MV-4-11 (cell line): Measurements from ENCODE around the gene LIPA.
A peak's percentile ranks its signal among the peaks of the same experiment; 100 is the strongest.
"Not testable (repeated sequence)": the region's sequence is repeated elsewhere in the genome, so short reads cannot be mapped to it uniquely, and the experiment has no call there.

Source experiments
- DNase-seq: peaks from one replicate; lab custom pipeline; 2025; lab: John Stamatoyannopoulos, UW

The LIPA gene

DNA sequence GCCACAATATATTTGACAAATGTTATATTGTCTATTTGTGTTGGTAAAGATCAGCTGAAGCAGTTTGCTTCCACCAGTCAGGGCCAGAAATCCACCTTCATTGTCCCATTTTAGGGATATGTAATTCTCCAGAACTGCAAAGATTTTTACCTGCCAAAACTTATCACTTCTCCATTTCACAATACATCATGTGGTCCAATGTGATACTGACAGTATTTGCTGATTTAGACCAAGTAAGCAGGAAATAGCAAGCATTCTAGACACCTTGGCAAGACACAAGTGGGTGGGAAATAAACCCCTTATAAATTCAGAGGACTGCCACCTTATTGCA is 18.5 kb upstream of the LIPA start:
- DNase-seq = no peak

- peak; percentile 20 for DNase-seq
Observed at GRCh38 chr10:89269433-89270152, 18.0 kb upstream of the LIPA start.

- DNase-seq = no peak
Observed at GRCh38 chr10:89266721-89267453, 15.3 kb upstream of the LIPA start.

DNA sequence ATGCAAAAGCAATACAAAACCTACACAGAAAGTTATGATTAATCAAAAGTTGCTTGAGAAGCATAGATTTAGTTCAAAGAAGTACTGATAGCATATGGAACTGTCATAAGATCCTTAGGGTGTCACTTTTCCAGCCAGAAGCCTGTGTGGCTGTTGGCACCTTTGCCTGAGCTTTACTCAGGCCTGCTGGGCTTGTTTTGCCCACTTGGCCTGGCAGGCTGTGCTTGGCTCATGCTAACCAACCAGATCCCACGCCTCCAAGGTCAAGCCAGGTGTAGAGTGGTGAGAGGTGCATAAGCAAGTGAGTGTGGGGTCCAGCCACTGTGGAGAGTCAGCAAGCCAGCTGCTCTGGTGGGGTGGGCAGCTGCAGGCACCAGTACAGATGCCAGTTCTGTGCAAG is 12.0 kb upstream of the LIPA start:
- DNase-seq = no peak

DNA sequence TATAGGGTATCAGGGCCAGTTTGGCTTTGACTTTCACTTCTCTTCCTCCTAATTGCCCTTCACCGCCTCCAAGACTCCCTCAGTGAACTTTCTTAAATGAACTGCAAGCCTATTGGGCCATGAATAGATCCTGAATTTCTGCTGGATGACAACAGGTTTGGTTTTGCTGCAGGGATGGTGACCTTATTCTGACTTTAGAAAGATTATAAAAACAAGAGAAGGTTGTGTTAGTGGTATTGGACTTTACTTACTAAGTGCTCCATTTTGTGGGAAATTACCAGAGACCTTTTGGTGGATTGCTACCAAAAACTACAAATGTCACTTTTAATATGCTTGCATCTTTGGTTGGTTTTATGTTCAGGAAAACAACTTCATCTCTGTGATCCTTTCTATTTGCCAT is 11.5 kb upstream of the LIPA start:
- peak; percentile 32 for DNase-seq

GRCh38 chr10:89262086-89263051 is 10.8 kb upstream of the LIPA start:
- DNase-seq = no peak

DNA sequence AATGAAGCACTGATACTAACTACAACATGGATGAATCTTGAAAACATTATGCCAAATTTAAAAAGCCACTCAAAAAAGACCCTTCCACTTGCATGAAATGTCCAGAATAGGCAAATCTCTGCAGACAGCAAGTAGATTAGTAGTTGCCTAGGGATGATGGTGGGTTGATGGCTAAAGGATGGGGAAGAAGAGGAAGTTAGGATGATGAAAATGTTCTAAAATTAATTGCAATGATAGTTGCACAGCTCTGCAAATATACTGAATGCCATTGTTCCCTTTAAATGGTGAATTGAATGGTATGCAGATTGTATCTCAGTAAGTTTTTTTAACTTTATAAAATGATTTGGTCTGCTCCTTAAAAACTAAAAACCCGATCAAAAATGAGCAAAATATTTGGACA is 7.3 kb upstream of the LIPA start:
- peak; percentile 9 for DNase-seq

- no peak for DNase-seq
Observed at GRCh38 chr10:89257581-89257980, 6.0 kb upstream of the LIPA start.

GRCh38 chr10:89256962-89257361 is 5.4 kb upstream of the LIPA start:
- no peak for DNase-seq

DNA sequence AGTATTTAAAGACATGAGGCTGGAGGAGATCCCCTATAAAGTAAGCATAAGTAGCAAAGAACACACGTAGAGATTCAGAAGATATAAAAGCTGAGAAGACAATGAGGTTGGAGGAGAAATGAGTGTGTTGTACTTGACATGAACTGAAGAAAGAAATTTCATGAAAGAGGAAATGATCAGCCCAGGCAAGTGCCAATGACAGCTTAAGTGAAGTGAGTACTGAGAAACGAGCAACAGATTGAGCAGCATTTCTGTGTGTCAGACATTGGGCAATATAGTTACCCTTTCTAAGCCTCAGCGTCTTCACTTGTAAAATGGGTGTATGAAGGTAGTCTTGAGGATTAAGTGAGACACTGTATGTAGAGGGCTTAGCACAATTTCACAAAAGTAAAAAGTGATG is 4.8 kb upstream of the LIPA start:
- DNase-seq = peak; percentile 91

- peak; percentile 68 for DNase-seq
Observed at GRCh38 chr10:89255793-89256192, 4.2 kb upstream of the LIPA start.

GRCh38 chr10:89255091-89255579 is 3.6 kb upstream of the LIPA start:
- DNase-seq = not testable (repeated sequence)

DNA sequence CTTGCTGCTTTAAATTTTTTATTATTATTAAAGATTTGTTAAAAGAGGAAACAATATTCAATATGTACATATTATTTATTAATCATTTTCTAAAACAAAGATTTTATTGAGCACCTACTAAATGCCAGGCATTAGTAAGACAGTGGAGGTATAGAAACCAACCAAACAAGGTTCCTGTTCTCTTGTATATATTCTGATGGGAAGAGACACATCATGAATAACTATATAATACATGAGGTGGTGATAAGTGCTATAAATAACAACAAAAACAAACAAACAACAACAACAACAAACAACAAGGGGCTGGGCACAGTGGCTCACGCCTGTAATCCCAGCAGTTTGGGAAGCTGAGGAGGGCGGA is 630 bp upstream of the LIPA start:
- DNase-seq = no peak

- DNase-seq = no peak
Observed at GRCh38 chr10:89250865-89251408, 638 bp downstream of the LIPA start.

DNA sequence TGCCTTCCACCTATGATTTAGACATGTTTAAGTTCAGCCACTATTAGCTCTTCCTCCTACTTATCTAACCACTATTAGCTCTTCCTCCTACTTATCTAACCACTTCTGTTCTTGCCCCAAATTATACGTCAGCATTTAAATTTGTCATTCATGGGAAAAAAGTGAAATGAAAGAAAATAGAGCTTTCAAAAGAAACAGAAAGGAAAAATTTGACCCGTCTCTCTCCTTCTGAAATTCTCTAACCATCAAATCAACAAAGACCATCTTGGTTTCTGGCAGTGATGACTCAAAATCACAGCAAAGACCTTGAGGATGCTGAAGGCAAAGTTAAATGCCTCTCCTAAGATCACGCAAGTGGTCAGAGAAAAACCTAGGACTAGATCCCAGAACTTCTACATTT is 2.6 kb downstream of the LIPA start:
- no peak for DNase-seq

GRCh38 chr10:89247623-89248022 is 4.0 kb downstream of the LIPA start:
- DNase-seq = not testable (repeated sequence)

- DNase-seq = no peak
Observed at GRCh38 chr10:89245802-89246201, 5.8 kb downstream of the LIPA start.

DNA sequence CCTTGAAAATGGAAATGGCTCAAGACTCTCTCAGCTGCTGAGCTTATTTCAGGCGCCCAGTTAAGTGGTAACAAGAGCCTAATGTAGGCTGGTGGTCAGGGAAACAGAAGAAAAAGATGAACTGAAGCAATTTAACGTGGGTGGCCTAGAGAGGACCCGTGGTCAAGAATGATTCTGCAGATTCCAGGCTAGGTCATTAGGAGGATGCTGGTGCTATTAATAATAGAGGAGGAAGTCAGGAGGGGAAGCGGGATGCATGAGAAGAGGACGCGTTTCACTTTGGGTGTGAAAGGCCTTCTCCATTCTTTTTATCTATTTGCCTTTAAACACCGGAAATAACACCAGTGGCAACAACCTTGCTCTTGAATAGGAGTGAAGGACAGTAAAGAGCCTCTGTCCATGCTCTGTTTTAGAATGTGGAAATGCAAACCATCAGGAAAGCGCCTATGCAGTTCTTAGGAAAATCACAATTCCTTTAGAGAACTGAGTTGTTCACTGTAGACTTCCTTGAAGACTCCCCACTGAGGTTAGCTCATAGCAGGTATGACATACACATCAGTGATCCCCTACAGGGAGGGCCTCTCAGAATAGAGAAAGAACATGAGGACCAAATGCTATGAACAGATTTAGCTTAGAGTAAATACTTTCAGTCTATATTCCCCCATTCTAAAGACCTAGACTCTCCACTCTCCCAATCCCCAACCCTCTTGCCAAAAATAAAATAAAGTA is 8.6 kb downstream of the LIPA start:
- DNase-seq = peak; percentile 74

- peak; percentile 79 for DNase-seq
Observed at GRCh38 chr10:89242345-89242684, 9.3 kb downstream of the LIPA start.

- DNase-seq = peak; percentile 79
Observed at GRCh38 chr10:89241486-89242344, 9.9 kb downstream of the LIPA start.

- DNase-seq = no peak
Observed at GRCh38 chr10:89241026-89241425, 10.5 kb downstream of the LIPA start.
